Activated CD8-positive, alpha-beta memory T cell treated with anti-CD3 and anti-CD28 coated beads, Interleukin-2, amount 10 ng/mL, durations not matched to agents 7 days and 5 days (primary cell): ENCODE data around the gene STK10. TPM values are rescaled to one million over a fixed set of nuclear protein-coding genes. Genes with fewer than 3 reads are reported as not detected.

Experiments used
- ATAC-seq: fragments of 150-1000 bp; cut with Tn5 transposase; one replicate; pipeline ENCODE4 v1.10.0; 2021; ENCODE audit warnings: moderate library complexity
- CTCF ChIA-PET: fragments of 350-600 bp; sonication (Branson Sonifier 250); formaldehyde crosslinking; loops from one replicate; lab custom pipeline; 2021; ENCODE audit warnings: antibody characterized with exemption; lab: Charles Lee
- DNase-seq: peaks from one replicate; pipeline ENCODE4 v3.0.0-alpha.2; 2020
- H3K27ac Mint-ChIP-seq: one replicate; pipeline ENCODE4 v1.8.0; 2021; ENCODE audit warnings: mild to moderate bottlenecking, mixed read lengths
- H3K27me3 Mint-ChIP-seq: one replicate; pipeline ENCODE4 v1.8.0; 2021; ENCODE audit warnings: mixed read lengths
- H3K36me3 Mint-ChIP-seq: one replicate; pipeline ENCODE4 v1.8.0; 2021; ENCODE audit warnings: mild to moderate bottlenecking, mixed read lengths
- H3K4me1 Mint-ChIP-seq: one replicate; pipeline ENCODE4 v1.8.0; 2021; ENCODE audit warnings: mixed read lengths
- H3K4me3 Mint-ChIP-seq: one replicate; pipeline ENCODE4 v1.8.0; 2021; ENCODE audit warnings: mild to moderate bottlenecking, moderate library complexity, mixed read lengths
- H3K9me3 Mint-ChIP-seq: one replicate; pipeline ENCODE4 v1.8.0; 2022; ENCODE audit warnings: low read depth, mixed read lengths
- total RNA-seq, 2 experiments: library from RNA; stranded (reverse); gene quantifications; one replicate each; pipeline ENCODE4 v1.2.3, GENCODE V29; 2021

The STK10 gene
- 100 to 1,000 TPM; 223 to 327 TPM for total RNA-seq

GRCh38 chr5:172188033-172188892 lies at the start of gene STK10:
Gene STK10 (minus strand): TSS chr5:172188224. CDS start chr5:172188042, 182 bp downstream.
- DNase-seq (peak; percentile 94), ATAC-seq (peak; percentile 80)
- peaks cover 27% of the 10 kb centered on the region for H3K4me1 Mint-ChIP-seq
- no peaks in the 10 kb centered on the region for H3K27me3 Mint-ChIP-seq
- no peaks in the 10 kb centered on the region for H3K9me3 Mint-ChIP-seq
- peaks cover 39% of the 10 kb centered on the region for H3K36me3 Mint-ChIP-seq
- H3K27ac Mint-ChIP-seq, result peak within 1 kb of the TSS; percentile 90
- peak within 1 kb of the TSS; percentile 94 for H3K4me3 Mint-ChIP-seq
- CTCF ChIA-PET, result interaction anchor here (0.5 to 10.6 kb wide), 33 partner anchors 9 to 279 kb away, joined by 3 to 257 read pairs (median 5); partner anchors contain the start of genes FBXW11 and UBTD2

- Mint-ChIP-seq H3K36me3 (peaks cover 16% of the 10 kb centered on the region), H3K9me3 (no peaks in the 10 kb centered on the region), H3K27me3 (no peaks in the 10 kb centered on the region), H3K27ac (no peak overlapping the region), H3K4me3 (no peak overlapping the region), H3K4me1 (peaks cover 42% of the 10 kb centered on the region)
- no peak for ATAC-seq
- CTCF ChIA-PET, result interaction anchor here (1.2 kb wide), 1 partner anchor 103 kb away, joined by 3 read pairs; no protein-coding TSS in a partner anchor
- no peak for DNase-seq
Measured at GRCh38 chr5:172235827-172236736, 48.1 kb upstream of the STK10 start.

- H3K36me3 Mint-ChIP-seq, result peaks cover 21% of the 10 kb centered on the region
- peaks cover 42% of the 10 kb centered on the region for H3K4me1 Mint-ChIP-seq
- CTCF ChIA-PET, result no interaction called here
- no peak overlapping the region for H3K27ac Mint-ChIP-seq
- ATAC-seq, result no peak
- H3K4me3 Mint-ChIP-seq, result no peak overlapping the region
- DNase-seq, result no peak
- no peaks in the 10 kb centered on the region for H3K27me3 Mint-ChIP-seq
- H3K9me3 Mint-ChIP-seq, result no peaks in the 10 kb centered on the region
Measured at GRCh38 chr5:172235132-172235780, 47.2 kb upstream of the STK10 start.

GRCh38 chr5:172234031-172234430 lies 46.0 kb upstream of the STK10 start:
- Mint-ChIP-seq H3K9me3 (no peaks in the 10 kb centered on the region), H3K27me3 (no peaks in the 10 kb centered on the region), H3K36me3 (peaks cover 24% of the 10 kb centered on the region), H3K4me1 (peaks cover 43% of the 10 kb centered on the region), H3K4me3 (no peak overlapping the region), H3K27ac (no peak overlapping the region)
- CTCF ChIA-PET, result interaction anchor here (1.0 to 1.4 kb wide), 2 partner anchors 46 to 47 kb away, joined by 3 read pairs; partner anchors contain the start of gene STK10
- no peak for DNase-seq
- ATAC-seq, result no peak

GRCh38 chr5:172229904-172230303 lies 41.9 kb upstream of the STK10 start:
- ATAC-seq (peak; percentile 23), DNase-seq (no peak)
- no peaks in the 10 kb centered on the region for H3K9me3 Mint-ChIP-seq
- no peaks in the 10 kb centered on the region for H3K27me3 Mint-ChIP-seq
- no peak overlapping the region for H3K27ac Mint-ChIP-seq
- CTCF ChIA-PET, result no interaction called here
- H3K4me1 Mint-ChIP-seq, result peaks cover 16% of the 10 kb centered on the region
- H3K36me3 Mint-ChIP-seq, result peaks cover 38% of the 10 kb centered on the region
- no peak overlapping the region for H3K4me3 Mint-ChIP-seq

GRCh38 chr5:172224996-172225395 lies 37.0 kb upstream of the STK10 start:
- H3K27ac Mint-ChIP-seq, result no peak overlapping the region
- no peak overlapping the region for H3K4me3 Mint-ChIP-seq
- ATAC-seq (no peak), DNase-seq (no peak)
- no peaks in the 10 kb centered on the region for H3K9me3 Mint-ChIP-seq
- peaks cover 40% of the 10 kb centered on the region for H3K36me3 Mint-ChIP-seq
- H3K27me3 Mint-ChIP-seq, result no peaks in the 10 kb centered on the region
- peaks cover 28% of the 10 kb centered on the region for H3K4me1 Mint-ChIP-seq
- CTCF ChIA-PET, result interaction anchor here (1.5 kb wide), 1 partner anchor 188 kb away, joined by 3 read pairs; no protein-coding TSS in a partner anchor

- H3K4me1 Mint-ChIP-seq, result peaks cover 25% of the 10 kb centered on the region
- no peaks in the 10 kb centered on the region for H3K27me3 Mint-ChIP-seq
- DNase-seq (peak; percentile 52), ATAC-seq (peak; percentile 91)
- H3K27ac Mint-ChIP-seq, result peak overlapping the region; percentile 74
- CTCF ChIA-PET, result interaction anchor here (0.7 to 1.6 kb wide), 3 partner anchors 188 to 1709 kb away, joined by 3 read pairs; no protein-coding TSS in a partner anchor
- H3K9me3 Mint-ChIP-seq, result peaks cover 3% of the 10 kb centered on the region
- peaks cover 43% of the 10 kb centered on the region for H3K36me3 Mint-ChIP-seq
- peak overlapping the region; percentile 13 for H3K4me3 Mint-ChIP-seq
Measured at GRCh38 chr5:172223901-172224873, 36.2 kb upstream of the STK10 start.

- H3K9me3 Mint-ChIP-seq, result peaks cover 8% of the 10 kb centered on the region
- CTCF ChIA-PET, result no interaction called here
- no peak for ATAC-seq
- DNase-seq, result no peak
- H3K4me1 Mint-ChIP-seq, result peaks cover 12% of the 10 kb centered on the region
- H3K27ac Mint-ChIP-seq, result no peak overlapping the region
- no peak overlapping the region for H3K4me3 Mint-ChIP-seq
- no peaks in the 10 kb centered on the region for H3K27me3 Mint-ChIP-seq
- peaks cover 51% of the 10 kb centered on the region for H3K36me3 Mint-ChIP-seq
Measured at GRCh38 chr5:172219296-172219695, 31.3 kb upstream of the STK10 start.

GRCh38 chr5:172216345-172216744 lies 28.3 kb upstream of the STK10 start:
- Mint-ChIP-seq H3K27ac (no peak overlapping the region), H3K4me3 (no peak overlapping the region), H3K36me3 (peaks cover 44% of the 10 kb centered on the region), H3K4me1 (no peaks in the 10 kb centered on the region), H3K27me3 (no peaks in the 10 kb centered on the region), H3K9me3 (peaks cover 8% of the 10 kb centered on the region)
- DNase-seq (no peak), ATAC-seq (no peak)
- CTCF ChIA-PET, result no interaction called here

- Mint-ChIP-seq H3K27me3 (no peaks in the 10 kb centered on the region), H3K27ac (no peak overlapping the region), H3K4me1 (no peaks in the 10 kb centered on the region), H3K4me3 (no peak overlapping the region), H3K9me3 (peaks cover 2% of the 10 kb centered on the region), H3K36me3 (peaks cover 29% of the 10 kb centered on the region)
- no peak for ATAC-seq
- CTCF ChIA-PET, result no interaction called here
- DNase-seq, result no peak
Measured at GRCh38 chr5:172213126-172213525, 25.1 kb upstream of the STK10 start.

- Mint-ChIP-seq H3K4me3 (no peak overlapping the region), H3K27me3 (no peaks in the 10 kb centered on the region), H3K9me3 (no peaks in the 10 kb centered on the region), H3K4me1 (peaks cover 10% of the 10 kb centered on the region), H3K36me3 (peaks cover 21% of the 10 kb centered on the region), H3K27ac (no peak overlapping the region)
- ATAC-seq (no peak), DNase-seq (no peak)
- CTCF ChIA-PET, result interaction anchor here (0.9 to 1.2 kb wide), 4 partner anchors 9 to 72 kb away, joined by 3 read pairs; partner anchors contain the start of gene UBTD2
Measured at GRCh38 chr5:172211676-172212075, 23.7 kb upstream of the STK10 start.

- H3K9me3 Mint-ChIP-seq, result no peaks in the 10 kb centered on the region
- peaks cover 10% of the 10 kb centered on the region for H3K4me1 Mint-ChIP-seq
- DNase-seq (no peak), ATAC-seq (no peak)
- H3K27ac Mint-ChIP-seq, result no peak overlapping the region
- CTCF ChIA-PET, result no interaction called here
- peaks cover 13% of the 10 kb centered on the region for H3K36me3 Mint-ChIP-seq
- no peaks in the 10 kb centered on the region for H3K27me3 Mint-ChIP-seq
- no peak overlapping the region for H3K4me3 Mint-ChIP-seq
Measured at GRCh38 chr5:172209714-172210113, 21.7 kb upstream of the STK10 start.
